SW 1271 (cell line): ENCODE data around the gene MORN3.
A peak's percentile ranks its signal among the peaks of the same experiment; 100 is the strongest.
"Not testable (repeated sequence)": the region's sequence is repeated elsewhere in the genome, so short reads cannot be mapped to it uniquely, and the experiment has no call there.

Experiments used
- DNase-seq, 2 experiments: peaks; one replicate each; lab custom pipeline; 2025; lab: John Stamatoyannopoulos, UW

The MORN3 gene, protein sequence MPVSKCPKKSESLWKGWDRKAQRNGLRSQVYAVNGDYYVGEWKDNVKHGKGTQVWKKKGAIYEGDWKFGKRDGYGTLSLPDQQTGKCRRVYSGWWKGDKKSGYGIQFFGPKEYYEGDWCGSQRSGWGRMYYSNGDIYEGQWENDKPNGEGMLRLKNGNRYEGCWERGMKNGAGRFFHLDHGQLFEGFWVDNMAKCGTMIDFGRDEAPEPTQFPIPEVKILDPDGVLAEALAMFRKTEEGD

DNA sequence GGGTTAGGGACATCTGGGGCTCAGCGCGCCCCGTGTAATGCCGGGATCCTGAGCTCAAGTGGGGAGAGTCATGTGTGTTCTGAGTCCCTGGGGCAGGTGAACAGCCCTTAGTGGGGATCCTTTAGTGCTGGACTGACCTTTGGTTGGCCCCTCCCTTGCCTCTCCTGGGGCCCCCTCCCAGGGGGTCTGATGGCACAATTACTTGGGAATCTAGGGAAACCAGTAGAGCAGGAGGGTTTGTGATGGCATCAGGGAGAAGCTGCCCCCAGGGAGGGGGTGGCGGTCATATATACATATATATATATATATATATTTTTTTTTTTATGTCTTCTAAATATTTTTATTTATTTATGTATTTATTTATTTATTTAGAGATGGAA is at the start of gene MORN3:
Gene MORN3 (minus strand): TSS at position 134 of the 380 bp plus-strand sequence. CDS start 171 bp downstream, outside the sequence.
- no peak for DNase-seq

DNA sequence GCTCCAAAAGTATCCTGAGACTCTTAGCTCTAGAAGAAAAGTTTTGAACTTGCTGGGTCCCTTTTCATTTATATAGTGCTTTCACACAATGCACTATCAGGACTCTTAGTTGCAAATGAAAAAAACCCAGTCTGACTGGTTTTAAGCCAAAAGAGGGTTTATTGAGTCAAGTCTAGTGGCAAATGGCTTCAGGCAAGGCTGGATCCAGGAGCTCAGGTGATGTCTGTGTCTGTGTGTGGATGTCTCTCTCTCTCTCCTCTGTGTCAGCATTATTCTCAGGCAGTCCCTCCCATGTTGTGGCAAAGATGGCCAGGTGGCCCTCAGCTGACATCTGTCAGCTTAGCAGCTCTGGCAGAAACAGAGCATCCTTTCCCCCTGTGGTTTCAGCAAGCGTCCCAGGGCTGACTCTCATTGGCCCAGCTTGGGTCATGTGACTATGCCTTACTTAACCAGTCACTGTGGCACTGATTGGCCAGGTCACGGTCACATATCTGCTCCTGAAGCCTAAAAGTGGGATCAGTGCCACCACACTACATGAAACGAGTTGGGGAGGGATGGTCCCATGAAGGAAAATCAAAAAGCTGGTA is 49.3 kb upstream of the MORN3 start:
- no peak for DNase-seq

GRCh38 chr12:121717041-121717699 is 47.7 kb upstream of the MORN3 start:
- peak; percentile 67 to 92 for DNase-seq

- no peak for DNase-seq
Observed at GRCh38 chr12:121715862-121716435, 46.5 kb upstream of the MORN3 start.

DNA sequence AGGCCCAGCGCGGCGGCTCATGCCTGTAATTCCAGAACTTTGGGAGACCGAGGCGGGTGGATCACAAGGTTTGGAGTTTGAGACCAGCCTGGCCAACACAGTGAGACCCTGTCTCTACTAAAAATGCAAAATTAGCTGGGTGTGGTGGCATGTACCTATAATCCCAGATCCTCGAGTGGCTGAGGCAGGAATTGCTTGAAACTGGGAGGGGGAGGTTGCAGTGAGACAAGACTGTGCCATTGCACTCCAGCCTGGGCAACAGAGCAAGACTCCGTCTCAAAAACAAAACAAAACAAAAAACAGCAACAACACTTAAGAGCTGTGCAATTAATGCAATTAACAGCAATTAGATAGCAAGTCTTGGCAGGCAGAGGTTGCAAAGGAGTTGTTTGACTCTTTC is 45.6 kb upstream of the MORN3 start:
- not testable (repeated sequence) for DNase-seq

- DNase-seq: no peak
Observed at GRCh38 chr12:121713793-121714192, 44.3 kb upstream of the MORN3 start.

- DNase-seq: no peak
Observed at GRCh38 chr12:121713257-121713777, 43.9 kb upstream of the MORN3 start.

- DNase-seq: peak; percentile 21 to 54
Observed at GRCh38 chr12:121712461-121713256, 43.2 kb upstream of the MORN3 start, which contains the start of gene TMEM120B. TSS of gene TMEM120B (plus strand) at chr12:121712752. CDS start at chr12:121712896, 144 bp downstream.

DNA sequence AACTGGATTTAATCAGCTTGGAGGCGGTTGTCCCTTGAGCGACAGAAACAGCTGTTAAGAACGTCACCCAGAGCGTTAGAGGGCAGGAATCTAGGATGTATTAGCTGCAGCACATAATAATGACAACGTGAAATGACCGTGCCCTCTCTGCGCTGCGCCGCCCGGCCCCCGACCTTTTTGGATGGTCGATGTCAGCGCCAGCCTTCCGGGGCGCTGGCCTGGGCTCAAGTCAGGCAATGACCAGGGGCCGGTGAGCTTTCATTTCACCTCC is 42.7 kb upstream of the MORN3 start:
- DNase-seq: peak in 1 of 2 experiments; percentile 61

DNA sequence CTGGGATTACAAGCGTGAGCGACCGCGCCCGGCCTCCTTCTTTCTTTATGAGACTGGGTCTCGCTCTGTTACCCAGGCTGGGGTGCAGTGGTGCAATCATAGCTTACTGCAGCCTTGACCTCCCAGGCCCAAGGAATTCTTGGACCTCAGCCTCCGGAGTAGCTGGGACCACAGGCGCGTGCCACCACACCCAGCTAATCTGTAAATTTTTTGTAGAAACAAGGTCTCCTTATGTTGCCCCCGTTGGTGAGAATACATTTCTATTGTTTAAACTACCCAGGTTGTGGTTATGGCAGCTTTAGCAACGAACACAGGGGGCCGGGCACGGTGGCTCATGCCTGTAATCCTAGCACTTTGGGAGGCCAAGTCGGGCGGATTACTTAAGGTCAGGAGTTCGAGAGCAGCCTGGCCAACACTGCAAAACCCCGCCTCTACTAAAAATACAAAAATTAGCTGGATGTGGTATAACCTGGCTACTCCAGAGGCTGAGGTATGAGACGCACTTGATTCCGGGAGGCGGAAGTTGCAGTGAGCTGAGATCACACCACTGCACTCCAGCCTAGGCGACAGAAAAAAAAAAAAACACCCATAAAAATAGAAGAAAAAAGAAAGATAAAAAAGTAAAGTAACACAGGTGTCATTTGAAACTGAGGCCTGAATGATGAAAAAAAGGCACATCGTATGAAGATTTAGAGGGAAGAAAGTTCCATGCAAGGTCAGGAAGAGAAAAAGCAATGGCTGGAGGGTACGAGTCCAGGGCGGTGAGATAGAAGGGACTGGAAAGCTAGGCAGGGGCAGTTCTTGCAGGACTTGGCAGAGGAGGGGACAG is 42.1 kb upstream of the MORN3 start:
- no peak for DNase-seq

GRCh38 chr12:121709478-121709961 is 40.1 kb upstream of the MORN3 start:
- DNase-seq: peak in 1 of 2 experiments; percentile 28

- DNase-seq: not testable (repeated sequence)
Observed at GRCh38 chr12:121709064-121709424, 39.6 kb upstream of the MORN3 start.

DNA sequence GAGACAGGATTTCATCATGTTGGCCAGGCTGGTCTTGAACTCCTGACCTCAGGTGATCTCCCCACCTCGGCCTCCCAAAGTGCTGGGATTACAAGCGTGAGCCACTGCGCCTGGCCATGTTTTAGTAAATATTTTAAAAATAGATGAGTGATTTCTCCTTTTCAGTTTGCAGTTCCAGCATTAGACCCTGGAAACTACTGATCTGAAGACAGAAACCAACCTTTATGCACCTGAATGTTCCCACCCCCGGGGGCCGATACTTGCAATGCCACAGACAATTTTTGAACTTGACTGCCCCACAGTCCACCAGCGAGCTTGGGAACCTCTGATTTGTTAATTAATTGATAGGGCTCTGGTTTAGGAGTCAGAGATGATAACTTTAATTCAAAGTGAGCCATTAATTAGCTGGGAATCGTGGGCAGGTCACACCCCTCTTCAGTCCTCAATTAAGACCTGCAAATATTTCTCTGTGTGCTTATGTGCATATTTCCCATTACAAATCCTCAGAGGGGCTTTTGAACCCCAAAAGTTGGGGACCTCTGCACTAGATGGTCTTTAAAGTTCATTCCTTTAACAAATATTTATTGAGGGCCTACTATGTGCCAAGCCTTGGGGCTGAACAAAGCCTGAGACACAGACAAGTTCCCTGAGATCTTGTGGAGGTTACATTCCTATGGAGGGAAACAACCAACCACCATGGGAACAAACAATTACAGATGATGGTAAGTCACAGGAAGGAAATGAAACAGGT is 39.0 kb upstream of the MORN3 start:
- no peak for DNase-seq

DNA sequence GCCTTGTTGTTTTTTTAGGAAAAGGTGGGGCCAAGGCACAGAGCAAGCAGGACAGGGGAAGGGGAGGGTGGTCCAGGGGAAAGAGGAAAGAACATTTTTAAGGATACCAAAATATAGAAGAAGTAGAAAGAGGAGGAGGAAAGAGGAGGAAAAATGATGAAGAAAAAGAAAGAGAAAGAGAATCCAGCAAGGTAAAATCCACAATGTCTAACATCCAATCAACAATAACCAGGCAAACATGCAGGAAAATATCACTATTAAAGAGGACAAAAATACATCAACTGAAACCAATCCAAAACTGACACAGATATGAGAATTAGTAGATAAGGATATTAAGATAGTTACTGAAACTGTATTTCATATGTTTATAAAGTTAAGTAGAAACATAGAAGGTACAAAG is 36.1 kb upstream of the MORN3 start:
- DNase-seq: no peak

DNA sequence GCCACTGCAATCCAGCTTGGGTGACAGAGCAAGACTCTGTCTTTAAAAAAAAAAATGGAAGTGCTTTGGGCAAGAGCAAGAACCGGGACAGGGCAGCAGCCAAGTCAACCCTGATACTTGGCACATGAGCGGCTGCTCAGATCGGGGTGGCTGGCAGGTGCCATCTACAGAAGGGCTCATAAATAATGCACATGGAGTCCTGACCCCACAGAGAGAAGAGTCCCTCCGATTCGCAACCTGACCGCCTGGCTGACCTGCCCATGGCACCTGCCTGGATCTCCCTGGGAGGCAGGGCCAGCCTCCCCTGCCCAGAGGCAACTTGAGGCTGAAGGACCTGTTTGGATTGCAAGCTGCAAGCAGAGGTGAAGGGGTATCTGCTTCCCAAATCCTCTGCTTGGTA is 33.5 kb upstream of the MORN3 start:
- no peak for DNase-seq

GRCh38 chr12:121701667-121702277 is 32.3 kb upstream of the MORN3 start:
- DNase-seq: no peak

DNA sequence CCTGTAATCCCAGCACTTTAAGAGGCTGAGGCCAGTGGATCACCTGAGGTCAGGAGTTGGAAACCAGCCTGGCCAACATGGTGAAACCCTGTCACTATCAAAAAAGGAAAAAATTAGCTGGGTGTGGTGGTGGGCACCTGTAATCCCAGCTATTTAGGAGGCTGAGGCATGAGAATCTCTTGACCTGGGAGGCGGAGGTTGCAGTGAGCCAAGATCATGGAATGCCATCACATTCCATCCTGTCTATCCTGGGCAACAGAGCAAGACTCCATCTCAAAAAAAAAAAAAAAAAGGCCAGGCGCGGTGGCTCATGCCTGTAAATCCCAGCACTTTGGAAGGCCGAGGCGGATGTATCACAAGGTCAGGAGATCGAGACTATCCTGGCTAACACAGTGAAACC is 28.4 kb upstream of the MORN3 start:
- not testable (repeated sequence) for DNase-seq

- DNase-seq: peak; percentile 22 to 58
Observed at GRCh38 chr12:121697093-121697698, 27.7 kb upstream of the MORN3 start.

- no peak for DNase-seq
Observed at GRCh38 chr12:121693155-121693687, 23.8 kb upstream of the MORN3 start.
